ENCODE data around the gene APMAP.

- no peak for TF ChIP-seq CTCF (IDR thresholded peaks at IDR 0.05)
- no peak for TF ChIP-seq POLR2A (IDR thresholded peaks at IDR 0.05)
- TF ChIP-seq POLR2AphosphoS5 (IDR thresholded peaks at IDR 0.05), result no peak
These were observed 55.0 kb downstream of the APMAP start for GRCh38 chr20:24937579-24937978.

Data from prostate gland (tissue), 2 donors.